Keratinocyte (primary cell): Measurements from ENCODE around the gene NDUFS2. TPM values are rescaled to one million over a fixed set of nuclear protein-coding genes. Genes with fewer than 3 reads are reported as not detected.

Source experiments
- DNase-seq: peaks from one replicate; pipeline ENCODE4 v3.0.0-alpha.2; 2011; ENCODE audit warnings: low read depth, missing footprints, low spot score
- FAIRE-seq: peaks from 2 replicates; lab custom pipeline; 2011; peaks lifted over from hg19 to GRCh38; lab: Jason Lieb, UNC
- H2AFZ ChIP-seq: 2 replicates; pipeline ENCODE4 v1.6.0; 2012; ENCODE audit warnings: low read length, control low read depth, inconsistent platforms; ENCODE audit not compliant: control insufficient read depth
- H3K27ac ChIP-seq: 2 replicates; pipeline ENCODE4 v1.5.1; 2011; ENCODE audit warnings: low read length; ENCODE audit not compliant: control insufficient read depth, insufficient read depth
- H3K27me3 ChIP-seq: 3 replicates; pipeline ENCODE4 v1.6.0; 2011; ENCODE audit warnings: low read length; ENCODE audit not compliant: control insufficient read depth, insufficient read depth; ENCODE audit errors: extremely low read depth
- H3K36me3 ChIP-seq, 2 experiments: 2 replicates in 1 of 2; 3 replicates in 1 of 2; pipeline ENCODE4 v1.5.1; 2011; ENCODE audit warnings: low read length in 2 of 2, mild to moderate bottlenecking in 1 of 2; ENCODE audit not compliant: control insufficient read depth in 2 of 2, insufficient read depth in 2 of 2; ENCODE audit errors: extremely low read depth in 1 of 2
- H3K4me1 ChIP-seq: 3 replicates; pipeline ENCODE4 v1.5.1; 2011; ENCODE audit warnings: low read length; ENCODE audit not compliant: control insufficient read depth, insufficient read depth; ENCODE audit errors: extremely low read depth
- H3K4me2 ChIP-seq: 3 replicates; pipeline ENCODE4 v1.6.0; 2011; ENCODE audit warnings: low read depth, low read length; ENCODE audit not compliant: control insufficient read depth, insufficient read depth; ENCODE audit errors: extremely low read depth
- H3K4me3 ChIP-seq, 3 experiments: fragments of 200-600 bp in 1 of 3; sonication (generic) in 1 of 3; 2 replicates in 2 of 3; 3 replicates in 1 of 3; pipeline ENCODE4 v1.5.1; 2011 to 2016; ENCODE audit warnings: low read length in 3 of 3, mild to moderate bottlenecking in 3 of 3, control low read depth in 2 of 3, inconsistent platforms in 1 of 3, low read depth in 1 of 3, mixed read lengths in 1 of 3, mixed run types in 1 of 3, moderate library complexity in 1 of 3; ENCODE audit not compliant: control insufficient read depth in 2 of 3, insufficient read depth in 2 of 3; ENCODE audit errors: extremely low read depth in 1 of 3
- H3K79me2 ChIP-seq: 2 replicates; pipeline ENCODE4 v1.6.0; 2012; ENCODE audit warnings: low read length; ENCODE audit not compliant: control insufficient read depth, insufficient read depth
- H3K9ac ChIP-seq: 3 replicates; pipeline ENCODE4 v1.6.0; 2011; ENCODE audit warnings: low read length; ENCODE audit not compliant: control insufficient read depth, insufficient read depth; ENCODE audit errors: extremely low read depth
- H3K9me1 ChIP-seq: 3 replicates; pipeline ENCODE4 v1.6.0; 2011; ENCODE audit warnings: low read length; ENCODE audit not compliant: control insufficient read depth, insufficient read depth; ENCODE audit errors: extremely low read depth
- H3K9me3 ChIP-seq: 2 replicates; pipeline ENCODE4 v1.5.1; 2012; ENCODE audit warnings: low read depth, low read length; ENCODE audit not compliant: control insufficient read depth
- H4K20me1 ChIP-seq: 3 replicates; pipeline ENCODE4 v1.6.0; 2011; ENCODE audit warnings: low read length; ENCODE audit not compliant: control insufficient read depth, insufficient read depth; ENCODE audit errors: extremely low read depth
- EZH2 ChIP-seq: IDR thresholded peaks from one replicate; pipeline ENCODE4 v1.6.1; 2012; ENCODE audit warnings: inconsistent platforms, mild to moderate bottlenecking, low read length, moderate library complexity
- dilution Hi-C: fragments of 300-500 bp; cut with MboI; formaldehyde crosslinking; loops from one replicate; pipeline ENCODE4 v1.7.0; 2020; ENCODE audit warnings: low sequenced_read_pairs; ENCODE audit not compliant: extremely low pct_ligation_motif_present
- polyA plus RNA-seq, 5 experiments: library from polyadenylated mRNA; depleted of rRNA in 3 of 5; stranded (reverse) in 3 of 5; stranded (forward) in 1 of 5; unstranded in 1 of 5; fragments of >200 nt; gene quantifications; 1 replicate in 1 of 5; 2 replicates in 3 of 5; 3 replicates in 1 of 5; pipeline versions ENCODE4 v1.2.1 to v1.2.3, GENCODE V29; 2011 to 2012; ENCODE audit warnings: missing spikeins in 2 of 5, low read depth in 1 of 5, low replicate concordance in 1 of 5
- TF ChIP-seq, protein P1 (sequence below), 3 experiments: IDR thresholded peaks in 1 of 3; conservative IDR thresholded peaks in 1 of 3; optimal IDR thresholded peaks in 1 of 3; 2 replicates in 2 of 3; 3 replicates in 1 of 3; pipeline versions ENCODE3 to v1.5.1; 2011; ENCODE audit warnings: low read length in 3 of 3, mild to moderate bottlenecking in 3 of 3, moderate library complexity in 2 of 3, control low read depth in 1 of 3, inconsistent platforms in 1 of 3; ENCODE audit not compliant: insufficient read depth in 2 of 3; ENCODE audit errors: extremely low read depth in 1 of 3

Gene NDUFS2
- polyA plus RNA-seq, 1 donor (not counting 4 experiments of a cell fraction or from before 2014, with no cell fraction given), result 136 TPM

DNA sequence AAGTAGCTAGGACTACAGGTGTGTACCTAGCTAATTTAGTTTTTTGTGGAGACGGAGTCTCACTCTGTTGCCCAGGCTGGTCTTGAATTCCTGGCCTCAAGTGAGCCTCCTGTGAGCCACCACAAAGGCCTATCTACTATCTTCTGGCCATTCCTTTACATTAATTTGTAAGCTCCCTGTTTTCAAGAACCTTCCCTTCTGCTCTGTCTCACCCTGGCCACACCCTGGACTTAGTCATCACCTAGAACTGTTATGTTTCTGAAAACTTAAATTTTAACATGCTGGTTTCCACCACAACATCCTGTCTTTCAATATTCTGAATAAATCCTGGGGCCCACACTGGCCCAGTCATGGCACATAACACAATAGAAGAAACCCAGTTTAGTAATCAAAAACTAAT is 20.0 kb upstream of the NDUFS2 start:
- Histone ChIP-seq H3K9ac (peak overlapping the region; percentile 9), H3K4me1 (peaks cover 18% of the 10 kb centered on the region), H3K79me2 (peaks cover under 1% of the 10 kb centered on the region), H3K4me2 (peak overlapping the region; percentile 73), H2AFZ (peak overlapping the region; percentile 42), H4K20me1 (no peaks in the 10 kb centered on the region), H3K9me3 (no peaks in the 10 kb centered on the region), H3K36me3 (no peaks in the 10 kb centered on the region), H3K27ac (peak overlapping the region; percentile 82), H3K9me1 (no peaks in the 10 kb centered on the region), H3K4me3 (peak overlapping the region in 1 of 3 experiments; percentile 20), H3K27me3 (no peaks in the 10 kb centered on the region)
- TF ChIP-seq, protein P1, sequence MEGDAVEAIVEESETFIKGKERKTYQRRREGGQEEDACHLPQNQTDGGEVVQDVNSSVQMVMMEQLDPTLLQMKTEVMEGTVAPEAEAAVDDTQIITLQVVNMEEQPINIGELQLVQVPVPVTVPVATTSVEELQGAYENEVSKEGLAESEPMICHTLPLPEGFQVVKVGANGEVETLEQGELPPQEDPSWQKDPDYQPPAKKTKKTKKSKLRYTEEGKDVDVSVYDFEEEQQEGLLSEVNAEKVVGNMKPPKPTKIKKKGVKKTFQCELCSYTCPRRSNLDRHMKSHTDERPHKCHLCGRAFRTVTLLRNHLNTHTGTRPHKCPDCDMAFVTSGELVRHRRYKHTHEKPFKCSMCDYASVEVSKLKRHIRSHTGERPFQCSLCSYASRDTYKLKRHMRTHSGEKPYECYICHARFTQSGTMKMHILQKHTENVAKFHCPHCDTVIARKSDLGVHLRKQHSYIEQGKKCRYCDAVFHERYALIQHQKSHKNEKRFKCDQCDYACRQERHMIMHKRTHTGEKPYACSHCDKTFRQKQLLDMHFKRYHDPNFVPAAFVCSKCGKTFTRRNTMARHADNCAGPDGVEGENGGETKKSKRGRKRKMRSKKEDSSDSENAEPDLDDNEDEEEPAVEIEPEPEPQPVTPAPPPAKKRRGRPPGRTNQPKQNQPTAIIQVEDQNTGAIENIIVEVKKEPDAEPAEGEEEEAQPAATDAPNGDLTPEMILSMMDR (optimal IDR thresholded peaks at IDR 0.05 in 1 of 3, IDR thresholded peaks at IDR 0.05 in 1 of 3, conservative IDR thresholded peaks at IDR 0.05 in 1 of 3; ENCODE audit: extremely low read depth in 1 of 3, insufficient read depth in 2 of 3, low read length in 3 of 3), result no peak
- TF ChIP-seq EZH2, result no peak
- dilution Hi-C loops, result no loop called here
- DNase-seq, result no peak
- no peak for FAIRE-seq

DNA sequence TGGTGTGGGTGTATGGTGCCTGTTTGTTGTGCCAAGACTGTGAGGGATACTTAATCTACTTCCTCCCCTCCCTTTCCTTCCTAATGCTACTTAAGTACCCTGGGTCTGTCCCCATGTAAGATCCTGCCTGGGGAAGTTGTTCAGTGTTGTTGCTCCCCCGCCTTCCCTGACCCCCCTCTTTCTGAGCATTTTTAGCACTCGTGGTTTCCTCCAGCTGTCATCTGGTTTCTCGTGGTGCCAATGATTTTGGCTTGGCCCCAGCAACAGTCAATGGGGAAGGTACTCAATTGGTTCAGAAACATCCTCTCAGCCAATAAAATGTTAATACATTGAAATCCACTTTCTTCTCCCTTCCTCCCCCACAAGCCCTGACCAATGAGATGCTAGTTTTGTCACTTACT is 16.9 kb upstream of the NDUFS2 start:
- Histone ChIP-seq H3K4me1 (peaks cover 13% of the 10 kb centered on the region), H3K27me3 (no peaks in the 10 kb centered on the region), H4K20me1 (no peaks in the 10 kb centered on the region), H3K9ac (no peak overlapping the region), H3K9me1 (no peaks in the 10 kb centered on the region), H3K9me3 (no peaks in the 10 kb centered on the region), H2AFZ (peak overlapping the region; percentile 52), H3K27ac (no peak overlapping the region), H3K4me2 (no peak overlapping the region), H3K4me3 (no peak overlapping the region), H3K79me2 (no peaks in the 10 kb centered on the region), H3K36me3 (no peaks in the 10 kb centered on the region)
- TF ChIP-seq EZH2, result no peak
- TF ChIP-seq, protein P1 (optimal IDR thresholded peaks at IDR 0.05 in 1 of 3, IDR thresholded peaks at IDR 0.05 in 1 of 3, conservative IDR thresholded peaks at IDR 0.05 in 1 of 3; ENCODE audit: extremely low read depth in 1 of 3, insufficient read depth in 2 of 3, low read length in 3 of 3), result no peak
- FAIRE-seq (no peak), DNase-seq (no peak)
- dilution Hi-C loops, result no loop called here
